A549 (cell line): ENCODE measurements around the gene SDC4. TPM values are rescaled to one million over a fixed set of nuclear protein-coding genes. Genes with fewer than 3 reads are reported as not detected.

Source experiments
- ATAC-seq, 2 experiments: fragments of 200-7000 bp in 1 of 2; fragments of >200 bp in 1 of 2; cut with Nextera tagmentation in 1 of 2; cut with Tn5 transposase in 1 of 2; 3 replicates each; pipeline versions ENCODE4 v1.8.0 to v1.9.1; 2018 to 2020; ENCODE audit warnings: mild to moderate bottlenecking in 1 of 2, moderate library complexity in 1 of 2
- CTCF ChIA-PET: fragments of 300-600 bp; sonication (Branson Sonifier 250); formaldehyde crosslinking; extraction: SDS; loops from one replicate; lab custom pipeline; 2021; ENCODE audit warnings: antibody characterized with exemption, inconsistent platforms; lab: Yijun Ruan, JAX
- POLR2A ChIA-PET: fragments of 350-600 bp; formaldehyde crosslinking; extraction: SDS; loops from one replicate; lab custom pipeline; 2021; ENCODE audit warnings: antibody characterized with exemption, inconsistent platforms; lab: Yijun Ruan, JAX
- DNase-seq, 2 experiments: peaks; one replicate each; pipeline versions ENCODE4 v3.0.0 to v3.0.0-alpha.2; 2011 to 2016; ENCODE audit warnings: low read depth in 1 of 2, low spot score in 1 of 2
- FAIRE-seq: peaks from 2 replicates; lab custom pipeline; 2011; peaks lifted over from hg19 to GRCh38; lab: Jason Lieb, UNC
- H3K27ac ChIP-seq, 2 experiments: fragments of >200 bp; sonication (Bioruptor Twin); formaldehyde crosslinking; 3 replicates each; pipeline ENCODE4 v1.5.1; 2016 to 2017
- H3K4me1 ChIP-seq: fragments of >200 bp; sonication (Bioruptor Twin); formaldehyde crosslinking; 3 replicates; pipeline ENCODE4 v1.6.1; 2016
- H3K4me2 ChIP-seq: fragments of >200 bp; sonication (Bioruptor Twin); formaldehyde crosslinking; 3 replicates; pipeline ENCODE4 v1.6.1; 2016
- H3K4me3 ChIP-seq: fragments of >200 bp; sonication (Bioruptor Twin); formaldehyde crosslinking; 3 replicates; pipeline ENCODE4 v1.5.1; 2016
- H3K9me3 ChIP-seq: fragments of >200 bp; sonication (Bioruptor Twin); formaldehyde crosslinking; 3 replicates; pipeline ENCODE4 v1.6.1; 2016
- ATOH8 ChIP-seq: fragments of 250-450 bp; sonication (Bioruptor Pico); IDR thresholded peaks from 2 replicates; pipeline ENCODE4 v1.5.0; 2020; ENCODE audit warnings: low read depth, mild to moderate bottlenecking, moderate library complexity
- CHD4 ChIP-seq: fragments of 200-600 bp; sonication (generic); IDR thresholded peaks from 2 replicates; pipeline ENCODE4 v1.6.1; 2016; ENCODE audit warnings: antibody characterized with exemption, mild to moderate bottlenecking, borderline replicate concordance
- EHMT2 ChIP-seq: fragments of 200-600 bp; sonication (generic); IDR thresholded peaks from 2 replicates; pipeline ENCODE4 v1.6.1; 2016; ENCODE audit warnings: antibody characterized with exemption, low read depth, mild to moderate bottlenecking, moderate library complexity
- EP300 ChIP-seq, 2 experiments: fragments of >200 bp; sonication (Bioruptor Twin); formaldehyde crosslinking; IDR thresholded peaks; 2 replicates in 1 of 2; 3 replicates in 1 of 2; pipeline ENCODE4 v1.6.1; 2016 to 2017
- ESRRA ChIP-seq: fragments of 150-350 bp; IDR thresholded peaks from 2 replicates; pipeline ENCODE4 v1.6.1; 2014; ENCODE audit warnings: mild to moderate bottlenecking, low read length, borderline replicate concordance
- FOXS1 ChIP-seq: fragments of 250-450 bp; sonication (Bioruptor Pico); IDR thresholded peaks from 2 replicates; pipeline ENCODE4 v1.5.0; 2020; ENCODE audit warnings: mild to moderate bottlenecking, moderate library complexity
- HDAC2 ChIP-seq: fragments of 200-600 bp; sonication (generic); IDR thresholded peaks from 2 replicates; pipeline ENCODE4 v1.6.1; 2016
- HEYL ChIP-seq: fragments of 250-450 bp; sonication (Bioruptor Pico); IDR thresholded peaks from 2 replicates; pipeline ENCODE4 v1.8.0; 2021; ENCODE audit warnings: mild to moderate bottlenecking, moderate library complexity
- KDM5A ChIP-seq: fragments of 200-600 bp; sonication (generic); IDR thresholded peaks from 2 replicates; pipeline ENCODE4 v1.6.1; 2016; ENCODE audit warnings: antibody characterized with exemption, mild to moderate bottlenecking
- MAFK ChIP-seq: fragments of 450-650 bp; IDR thresholded peaks from 2 replicates; pipeline ENCODE4 v1.6.1; 2014; ENCODE audit not compliant: partially characterized antibody
- MAX ChIP-seq: IDR thresholded peaks from 2 replicates; pipeline ENCODE4 v1.6.1; 2012
- NPAS2 ChIP-seq: fragments of 250-450 bp; sonication (Bioruptor Pico); IDR thresholded peaks from 2 replicates; pipeline ENCODE4 v1.8.0; 2022; ENCODE audit warnings: mild to moderate bottlenecking, moderate library complexity, borderline replicate concordance
- PHF8 ChIP-seq: fragments of 200-600 bp; sonication (generic); IDR thresholded peaks from 2 replicates; pipeline ENCODE4 v1.6.1; 2016; ENCODE audit warnings: low read depth, mild to moderate bottlenecking, antibody characterized with exemption, moderate library complexity, borderline replicate concordance
- POLR2A ChIP-seq: IDR thresholded peaks from 2 replicates; pipeline ENCODE4 v1.6.1; 2012; ENCODE audit warnings: mild to moderate bottlenecking, low read length
- TFCP2L1 ChIP-seq: fragments of 250-450 bp; sonication (Bioruptor Pico); IDR thresholded peaks from 2 replicates; pipeline ENCODE4 v1.5.0; 2021; ENCODE audit warnings: mild to moderate bottlenecking
- TP53 ChIP-seq: fragments of 250-450 bp; sonication (Bioruptor Pico); IDR thresholded peaks from 2 replicates; pipeline ENCODE4 v1.5.0; 2021; ENCODE audit warnings: mild to moderate bottlenecking, moderate library complexity
- ZC3H11A ChIP-seq: fragments of 450-650 bp; IDR thresholded peaks from 2 replicates; pipeline ENCODE4 v1.6.1; 2014; ENCODE audit warnings: antibody characterized with exemption, mild to moderate bottlenecking
- WGBS: methylation state at CpG from one replicate; pipeline ENCODE4 v1.1.6; 2017; ENCODE audit errors: missing lambda C conversion rate; 5-methylcytosine and 5-hydroxymethylcytosine counted together
- polyA plus RNA-seq, 4 experiments: library from polyadenylated mRNA; depleted of rRNA in 3 of 4; stranded (reverse); fragments of >200 nt; fragmentation: RNase III in 1 of 4; extraction: RNeasy Plus Mini Kit Qiagen cat#74134 plus additional on column Dnase treatment in 1 of 4; gene quantifications; 2 replicates in 3 of 4; 3 replicates in 1 of 4; pipeline ENCODE4 v1.2.3, GENCODE V29; 2011 to 2017
- TF ChIP-seq, protein P1 (sequence below): fragments of >200 bp; sonication (Bioruptor Twin); formaldehyde crosslinking; IDR thresholded peaks from 3 replicates; pipeline ENCODE4 v1.6.1; 2016
- TF ChIP-seq, protein P2 (sequence below): fragments of >200 bp; sonication (Bioruptor Twin); formaldehyde crosslinking; IDR thresholded peaks from 2 replicates; pipeline ENCODE4 v1.6.1; 2016
- TF ChIP-seq, protein P3 (sequence below): IDR thresholded peaks from 2 replicates; pipeline ENCODE4 v1.6.1; 2012; ENCODE audit warnings: low read depth, borderline replicate concordance
- TF ChIP-seq, protein P4 (sequence below): IDR thresholded peaks from 2 replicates; pipeline ENCODE4 v1.6.1; 2012
- TF ChIP-seq, protein P5 (sequence below): fragments of 250-450 bp; sonication (Bioruptor Pico); IDR thresholded peaks from 2 replicates; pipeline ENCODE4 v1.5.0; 2021; ENCODE audit warnings: mild to moderate bottlenecking, moderate library complexity, borderline replicate concordance

The SDC4 gene
- polyA plus RNA-seq, 2 of the 4 experiments (the other 2 are of a cell fraction), result 27.4 to 35.6 TPM

DNA sequence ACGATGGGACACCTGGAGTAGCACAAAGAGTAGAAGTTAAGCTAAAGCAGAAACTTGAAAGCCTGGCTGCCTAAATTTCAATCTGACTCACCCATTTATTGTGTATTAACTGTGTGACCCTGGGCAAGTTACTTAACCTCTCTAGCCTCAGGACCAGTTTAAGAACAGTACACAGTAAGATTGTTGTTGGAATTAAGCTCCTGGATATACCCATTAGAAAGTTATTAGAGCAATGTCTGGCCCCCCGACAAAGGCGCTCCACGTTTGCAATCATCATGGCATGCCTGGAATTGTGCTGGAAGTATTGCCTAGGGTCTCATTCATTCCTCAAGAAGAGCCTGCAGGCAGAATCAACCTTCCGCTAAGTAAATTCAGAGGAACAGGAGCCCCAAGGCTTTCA is 1.4 kb downstream of the SDC4 start:
- peak overlapping the region; percentile 86 for H3K4me3 ChIP-seq
- DNase-seq (no peak), ATAC-seq (no peak), FAIRE-seq (no peak)
- 77% methylated on average over 5 of the region's 5 CpGs for WGBS
- H3K27ac ChIP-seq, result peak overlapping the region; percentile 92 to 96
- H3K9me3 ChIP-seq, result no peaks in the 10 kb centered on the region
- POLR2A ChIA-PET, result interaction anchor here (0.8 to 3.8 kb wide), 4 partner anchors 11 to 24 kb away, joined by 3 to 46 read pairs (median 22); partner anchors contain the start of gene SYS1
- H3K4me1 ChIP-seq, result peaks cover 65% of the 10 kb centered on the region
- CTCF ChIA-PET, result interaction anchor here (0.7 to 8.9 kb wide), 11 partner anchors 10 to 424 kb away, joined by 3 to 82 read pairs (median 8); partner anchors contain the start of gene SYS1
- peak overlapping the region; percentile 98 for H3K4me2 ChIP-seq
- TF ChIP-seq, protein P1, sequence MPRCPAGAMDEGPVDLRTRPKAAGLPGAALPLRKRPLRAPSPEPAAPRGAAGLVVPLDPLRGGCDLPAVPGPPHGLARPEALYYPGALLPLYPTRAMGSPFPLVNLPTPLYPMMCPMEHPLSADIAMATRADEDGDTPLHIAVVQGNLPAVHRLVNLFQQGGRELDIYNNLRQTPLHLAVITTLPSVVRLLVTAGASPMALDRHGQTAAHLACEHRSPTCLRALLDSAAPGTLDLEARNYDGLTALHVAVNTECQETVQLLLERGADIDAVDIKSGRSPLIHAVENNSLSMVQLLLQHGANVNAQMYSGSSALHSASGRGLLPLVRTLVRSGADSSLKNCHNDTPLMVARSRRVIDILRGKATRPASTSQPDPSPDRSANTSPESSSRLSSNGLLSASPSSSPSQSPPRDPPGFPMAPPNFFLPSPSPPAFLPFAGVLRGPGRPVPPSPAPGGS, result no peak
- TF ChIP-seq CHD4, result no peak
- TF ChIP-seq ESRRA, result no peak
- no peak for TF ChIP-seq TFCP2L1 (CRISPR knock-in tag)
- TF ChIP-seq MAX, result no peak
- TF ChIP-seq, protein P2, sequence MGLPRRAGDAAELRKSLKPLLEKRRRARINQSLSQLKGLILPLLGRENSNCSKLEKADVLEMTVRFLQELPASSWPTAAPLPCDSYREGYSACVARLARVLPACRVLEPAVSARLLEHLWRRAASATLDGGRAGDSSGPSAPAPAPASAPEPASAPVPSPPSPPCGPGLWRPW, result no peak
- no peak for TF ChIP-seq KDM5A
- no peak for TF ChIP-seq FOXS1 (CRISPR knock-in tag)

- no peak for ATAC-seq
- ChIA-PET CTCF (interaction anchor here (0.7 to 8.9 kb wide), 6 partner anchors 9 to 425 kb away, joined by 3 to 82 read pairs (median 10); partner anchors contain the start of gene SYS1), POLR2A (interaction anchor here (2.8 to 3.8 kb wide), 3 partner anchors 10 to 17 kb away, joined by 9 to 46 read pairs (median 35); partner anchors contain the start of gene SYS1)
- no peak for DNase-seq
- no peak for FAIRE-seq
- peak overlapping the region; percentile 92 to 96; a peak in 5 of 6 replicates for H3K27ac ChIP-seq
- WGBS, result 86% methylated on average over 3 of the region's 3 CpGs
- H3K4me1 ChIP-seq, result peaks cover 71% of the 10 kb centered on the region
- H3K4me2 ChIP-seq, result peak overlapping the region; percentile 98
- no peaks in the 10 kb centered on the region for H3K9me3 ChIP-seq
- peak overlapping the region; percentile 86; the same call in 2 of the 3 replicates for H3K4me3 ChIP-seq
- no peak for TF ChIP-seq FOXS1 (CRISPR knock-in tag)
- TF ChIP-seq, all 56 proteins: peak for 0
Measured at GRCh38 chr20:45346291-45346718, 1.9 kb downstream of the SDC4 start.

- FAIRE-seq, result no peak
- no peak for ATAC-seq
- Histone ChIP-seq H3K4me3 (peak overlapping the region; percentile 18; the same call in 1 of the 3 replicates), H3K4me1 (peaks cover 81% of the 10 kb centered on the region), H3K4me2 (peak overlapping the region; percentile 98), H3K9me3 (no peaks in the 10 kb centered on the region), H3K27ac (peak overlapping the region; percentile 82 to 96)
- 66% methylated on average over 9 of the region's 9 CpGs for WGBS
- POLR2A ChIA-PET, result interaction anchor here (3.5 to 3.8 kb wide), 2 partner anchors 9 to 18 kb away, joined by 35 to 46 read pairs; partner anchors contain the start of gene SYS1
- DNase-seq, result no peak
- CTCF ChIA-PET, result interaction anchor here (0.7 to 8.9 kb wide), 6 partner anchors 10 to 67 kb away, joined by 3 to 82 read pairs (median 6); partner anchors contain the start of gene SYS1
- TF ChIP-seq MAFK (no peak), ATOH8 (CRISPR knock-in tag) (no peak), NPAS2 (CRISPR knock-in tag) (no peak), ZC3H11A (no peak), TP53 (CRISPR knock-in tag) (no peak), HDAC2 (no peak), ESRRA (no peak), EHMT2 (no peak), PHF8 (no peak), HEYL (CRISPR knock-in tag) (no peak), EP300 (IDR thresholded peaks at IDR 0.05) (no peak), POLR2A (no peak)
- TF ChIP-seq, protein P3, sequence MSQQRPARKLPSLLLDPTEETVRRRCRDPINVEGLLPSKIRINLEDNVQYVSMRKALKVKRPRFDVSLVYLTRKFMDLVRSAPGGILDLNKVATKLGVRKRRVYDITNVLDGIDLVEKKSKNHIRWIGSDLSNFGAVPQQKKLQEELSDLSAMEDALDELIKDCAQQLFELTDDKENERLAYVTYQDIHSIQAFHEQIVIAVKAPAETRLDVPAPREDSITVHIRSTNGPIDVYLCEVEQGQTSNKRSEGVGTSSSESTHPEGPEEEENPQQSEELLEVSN, result no peak
- TF ChIP-seq, protein P1, result no peak
- TF ChIP-seq, protein P4, sequence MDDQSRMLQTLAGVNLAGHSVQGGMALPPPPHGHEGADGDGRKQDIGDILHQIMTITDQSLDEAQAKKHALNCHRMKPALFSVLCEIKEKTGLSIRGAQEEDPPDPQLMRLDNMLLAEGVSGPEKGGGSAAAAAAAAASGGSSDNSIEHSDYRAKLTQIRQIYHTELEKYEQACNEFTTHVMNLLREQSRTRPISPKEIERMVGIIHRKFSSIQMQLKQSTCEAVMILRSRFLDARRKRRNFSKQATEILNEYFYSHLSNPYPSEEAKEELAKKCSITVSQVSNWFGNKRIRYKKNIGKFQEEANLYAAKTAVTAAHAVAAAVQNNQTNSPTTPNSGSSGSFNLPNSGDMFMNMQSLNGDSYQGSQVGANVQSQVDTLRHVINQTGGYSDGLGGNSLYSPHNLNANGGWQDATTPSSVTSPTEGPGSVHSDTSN, result no peak
- TF ChIP-seq, protein P5, sequence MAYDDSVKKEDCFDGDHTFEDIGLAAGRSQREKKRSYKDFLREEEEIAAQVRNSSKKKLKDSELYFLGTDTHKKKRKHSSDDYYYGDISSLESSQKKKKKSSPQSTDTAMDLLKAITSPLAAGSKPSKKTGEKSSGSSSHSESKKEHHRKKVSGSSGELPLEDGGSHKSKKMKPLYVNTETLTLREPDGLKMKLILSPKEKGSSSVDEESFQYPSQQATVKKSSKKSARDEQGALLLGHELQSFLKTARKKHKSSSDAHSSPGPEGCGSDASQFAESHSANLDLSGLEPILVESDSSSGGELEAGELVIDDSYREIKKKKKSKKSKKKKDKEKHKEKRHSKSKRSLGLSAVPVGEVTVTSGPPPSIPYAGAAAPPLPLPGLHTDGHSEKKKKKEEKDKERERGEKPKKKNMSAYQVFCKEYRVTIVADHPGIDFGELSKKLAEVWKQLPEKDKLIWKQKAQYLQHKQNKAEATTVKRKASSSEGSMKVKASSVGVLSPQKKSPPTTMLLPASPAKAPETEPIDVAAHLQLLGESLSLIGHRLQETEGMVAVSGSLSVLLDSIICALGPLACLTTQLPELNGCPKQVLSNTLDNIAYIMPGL (CRISPR knock-in tag), result no peak
- TF ChIP-seq, protein P2, result no peak
Measured at GRCh38 chr20:45345104-45345936, 2.9 kb downstream of the SDC4 start.
